A549 treated with RU486 at 1 μM for 4 hours (cell line): Measurements from ENCODE around the gene TRPT1. TPM values are rescaled to one million over a fixed set of nuclear protein-coding genes. Genes with fewer than 3 reads are reported as not detected.

Experiments
- total RNA-seq: library from RNA; stranded (reverse); fragments of 200-300 nt; extraction: Qiagen RNA extraction; gene quantifications from 5 replicates; pipeline ENCODE4 v1.2.3, GENCODE V29; 2022; ENCODE audit warnings: low read depth

TRPT1 gene
- total RNA-seq, result 16.8 to 27.5 TPM (median 24.3 TPM) in 5 replicates

GRCh38 chr11:64225608-64226506, at the start of gene TRPT1, which contains the start of gene NUDT22:
Gene TRPT1, minus strand, starts transcription at chr11:64226186. Its CDS starts 326 bp downstream, at chr11:64225860.
Gene NUDT22, plus strand, starts transcription at chr11:64226274. Its CDS starts 379 bp downstream, at chr11:64226653.

GRCh38 chr11:64251016-64251752, 25.2 kb upstream of the TRPT1 start, which contains the start of gene PLCB3:
Gene PLCB3, plus strand, starts transcription at chr11:64251530. Its CDS starts 120 bp downstream, at chr11:64251650.

GRCh38 chr11:64246871-64247728, 21.1 kb upstream of the TRPT1 start, which contains the start of gene PPP1R14B:
Gene PPP1R14B, minus strand, starts transcription at chr11:64246943. Its CDS starts 270 bp downstream, at chr11:64246673.

GRCh38 chr11:64240435-64241240, 14.7 kb upstream of the TRPT1 start, which contains the start of gene FKBP2:
Gene FKBP2, plus strand, starts transcription at chr11:64241095. Its CDS starts 1,293 bp downstream, at chr11:64242388.

GRCh38 chr11:64233913-64234586, 8.1 kb upstream of the TRPT1 start, which contains the start of gene VEGFB:
Gene VEGFB, plus strand, starts transcription at chr11:64234584. Its CDS starts 250 bp downstream, at chr11:64234834.

GRCh38 chr11:64230171-64230984, 4.4 kb upstream of the TRPT1 start, which contains the start of gene DNAJC4:
Gene DNAJC4, plus strand, starts transcription at chr11:64230548. Its CDS starts 307 bp downstream, at chr11:64230855.

GRCh38 chr11:64206457-64207255, 19.3 kb downstream of the TRPT1 start, which contains the start of gene FERMT3:
Gene FERMT3, plus strand, starts transcription at chr11:64206721. Its CDS starts 644 bp downstream, at chr11:64207365.

GRCh38 chr11:64185693-64186491, 40.1 kb downstream of the TRPT1 start, which contains the start of gene STIP1:
Gene STIP1, plus strand, starts transcription at chr11:64186171. Its CDS starts 91 bp downstream, at chr11:64186262.

Other genes starting within 250 kb of the TRPT1 start
- 106 to 132 TPM (median 127 TPM) in 5 replicates for gene OTUB1, start 239.7 kb downstream of the TRPT1 start, total RNA-seq
- 0.05 to 0.07 TPM (median 0.06 TPM) in 3 of 5 replicates, not detected in the others for gene FLRT1, start 190.3 kb downstream of the TRPT1 start, total RNA-seq
- 8.8 to 17.0 TPM (median 12.8 TPM) in 5 replicates for gene MACROD1, start 60.1 kb downstream of the TRPT1 start, total RNA-seq
- gene STIP1, start 40.0 kb downstream of the TRPT1 start, total RNA-seq, result 234 to 268 TPM (median 258 TPM) in 5 replicates
- 1.0 to 3.1 TPM (median 1.7 TPM) in 5 replicates for gene FERMT3, start 19.5 kb downstream of the TRPT1 start, total RNA-seq
- 29.7 to 43.8 TPM (median 32.1 TPM) in 5 replicates for gene NUDT22, start 88 bp upstream of the TRPT1 start, total RNA-seq
- 15.4 to 22.6 TPM (median 19.5 TPM) in 5 replicates for gene DNAJC4, start 4.4 kb upstream of the TRPT1 start, total RNA-seq
- 35.4 to 59.8 TPM (median 51.1 TPM) in 5 replicates for gene VEGFB, start 8.4 kb upstream of the TRPT1 start, total RNA-seq
- 128 to 139 TPM (median 132 TPM) in 5 replicates for gene FKBP2, start 14.9 kb upstream of the TRPT1 start, total RNA-seq
- gene PPP1R14B, start 20.8 kb upstream of the TRPT1 start, total RNA-seq, result 237 to 395 TPM (median 394 TPM) in 5 replicates
- 14.4 to 21.5 TPM (median 18.8 TPM) in 5 replicates for gene PLCB3, start 25.3 kb upstream of the TRPT1 start, total RNA-seq
- gene BAD, start 58.5 kb upstream of the TRPT1 start, total RNA-seq, result 78.0 to 107 TPM (median 94.9 TPM) in 5 replicates
- gene GPR137, start 59.7 kb upstream of the TRPT1 start, total RNA-seq, result 28.5 to 53.9 TPM (median 46.0 TPM) in 5 replicates
- gene KCNK4, start 65.1 kb upstream of the TRPT1 start, total RNA-seq, result 0.21 TPM in 1 of 5 replicates, not detected in the others
- 2.4 to 2.8 TPM (median 2.7 TPM) in 5 replicates for gene CATSPERZ, start 74.2 kb upstream of the TRPT1 start, total RNA-seq
- gene ESRRA, start 79.3 kb upstream of the TRPT1 start, total RNA-seq, result 40.8 to 70.7 TPM (median 67.3 TPM) in 5 replicates
- gene TRMT112, start 91.4 kb upstream of the TRPT1 start, total RNA-seq, result 402 to 483 TPM (median 442 TPM) in 5 replicates
- 376 to 487 TPM (median 476 TPM) in 5 replicates for gene PRDX5, start 91.9 kb upstream of the TRPT1 start, total RNA-seq
- gene CCDC88B, start 114.0 kb upstream of the TRPT1 start, total RNA-seq, result 9.8 to 13.4 TPM (median 12.1 TPM) in 5 replicates
- 53.6 to 72.2 TPM (median 60.9 TPM) in 5 replicates for gene RPS6KA4, start 133.0 kb upstream of the TRPT1 start, total RNA-seq